Superior temporal gyrus (tissue), 1 donor: ENCODE data around the gene SLC16A11.
"Not testable (repeated sequence)": the region's sequence is repeated elsewhere in the genome, so short reads cannot be mapped to it uniquely, and the experiment has no call there.

Source experiments
- DNase-seq: peaks from one replicate; pipeline ENCODE4 v3.0.0-alpha.2; 2016; ENCODE audit errors: extremely low spot score

The SLC16A11 gene

DNA sequence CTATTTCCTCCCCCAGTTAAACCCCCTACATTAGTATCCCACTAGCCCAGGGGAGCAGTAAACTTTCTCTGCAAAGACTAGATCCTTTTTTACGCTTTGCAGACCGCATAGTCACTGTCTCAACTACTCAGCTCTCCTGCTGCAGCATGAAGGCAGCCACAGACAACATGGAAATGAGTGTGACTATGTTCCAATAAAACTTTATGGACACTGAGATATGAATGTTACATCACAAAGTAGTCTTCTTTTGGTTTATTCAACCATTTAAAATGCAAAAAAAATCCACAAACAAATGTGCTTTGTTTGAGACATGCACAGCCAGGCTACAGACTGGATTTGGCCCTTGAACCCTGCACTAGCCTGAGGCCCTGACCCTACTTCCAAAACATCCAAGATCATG lies 33.4 kb downstream of the SLC16A11 start:
- DNase-seq, result no peak

GRCh38 chr17:7007143-7007542 lies 36.7 kb downstream of the SLC16A11 start:
- no peak for DNase-seq

GRCh38 chr17:7005716-7006115 lies 38.2 kb downstream of the SLC16A11 start:
- DNase-seq, result no peak

- DNase-seq, result peak; percentile 91
Observed at GRCh38 chr17:7004398-7005253, 39.3 kb downstream of the SLC16A11 start.

- no peak for DNase-seq
Observed at GRCh38 chr17:7003745-7004144, 40.1 kb downstream of the SLC16A11 start.

GRCh38 chr17:7002288-7003047 lies 41.4 kb downstream of the SLC16A11 start:
- DNase-seq, result no peak

- DNase-seq, result no peak
Observed at GRCh38 chr17:7001318-7001961, 42.5 kb downstream of the SLC16A11 start.

DNA sequence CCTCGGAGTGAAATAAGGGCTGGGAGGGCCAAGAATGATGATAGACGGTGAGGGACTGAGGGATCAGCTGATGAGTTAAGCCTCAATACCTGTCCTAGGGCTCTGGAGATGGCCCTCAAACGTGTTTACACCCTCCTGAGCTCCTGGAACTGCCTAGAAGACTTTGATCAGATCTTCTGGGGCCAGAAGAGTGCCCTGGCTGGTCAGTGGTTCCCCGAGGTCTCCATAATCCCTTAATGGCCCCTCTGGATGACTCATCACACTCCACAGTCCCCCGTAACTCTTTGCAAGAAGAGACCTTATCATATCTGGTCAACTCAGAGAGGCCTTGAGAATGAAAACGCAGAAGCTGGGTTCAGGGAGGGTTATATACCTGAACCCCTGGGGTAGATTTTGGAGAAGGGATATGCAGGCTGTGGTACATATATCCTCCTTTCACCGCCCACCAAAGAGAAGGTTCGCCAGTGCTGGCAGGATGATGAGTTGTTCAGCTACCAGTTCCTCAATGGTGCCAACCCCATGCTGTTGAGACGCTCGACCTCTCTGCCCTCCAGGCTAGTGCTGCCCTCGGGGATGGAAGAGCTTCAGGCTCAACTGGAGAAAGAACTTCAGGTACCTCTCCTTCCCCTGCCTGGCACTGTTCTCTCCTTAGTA lies 44.9 kb downstream of the SLC16A11 start:
- no peak for DNase-seq

DNA sequence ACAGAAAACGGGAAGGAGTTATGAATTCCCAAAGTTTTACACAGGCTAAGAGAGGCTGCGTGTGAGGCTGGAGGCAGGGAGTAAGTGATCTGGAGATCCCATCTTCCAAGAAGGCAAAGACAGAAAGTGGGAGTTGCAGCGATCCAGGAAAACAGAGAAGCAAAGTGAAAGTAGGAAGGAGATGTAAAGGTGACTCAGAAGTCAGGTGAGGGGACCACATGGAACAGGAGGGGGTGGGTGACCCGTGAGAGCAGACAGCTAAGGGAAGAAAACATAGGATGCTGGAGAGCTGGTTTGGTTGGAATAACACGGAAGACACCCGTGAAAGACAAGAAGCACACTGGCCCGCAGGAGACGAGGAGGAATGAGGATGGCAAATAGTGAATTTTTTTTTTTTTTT lies 46.7 kb downstream of the SLC16A11 start:
- DNase-seq, result no peak

- DNase-seq, result no peak
Observed at GRCh38 chr17:6996256-6997011, 47.5 kb downstream of the SLC16A11 start.

GRCh38 chr17:6995500-6996255 lies 48.2 kb downstream of the SLC16A11 start, which contains the start of gene ALOX12:
TSS of gene ALOX12 (plus strand) at chr17:6996049. CDS start at chr17:6996118, 69 bp downstream.
- no peak for DNase-seq

DNA sequence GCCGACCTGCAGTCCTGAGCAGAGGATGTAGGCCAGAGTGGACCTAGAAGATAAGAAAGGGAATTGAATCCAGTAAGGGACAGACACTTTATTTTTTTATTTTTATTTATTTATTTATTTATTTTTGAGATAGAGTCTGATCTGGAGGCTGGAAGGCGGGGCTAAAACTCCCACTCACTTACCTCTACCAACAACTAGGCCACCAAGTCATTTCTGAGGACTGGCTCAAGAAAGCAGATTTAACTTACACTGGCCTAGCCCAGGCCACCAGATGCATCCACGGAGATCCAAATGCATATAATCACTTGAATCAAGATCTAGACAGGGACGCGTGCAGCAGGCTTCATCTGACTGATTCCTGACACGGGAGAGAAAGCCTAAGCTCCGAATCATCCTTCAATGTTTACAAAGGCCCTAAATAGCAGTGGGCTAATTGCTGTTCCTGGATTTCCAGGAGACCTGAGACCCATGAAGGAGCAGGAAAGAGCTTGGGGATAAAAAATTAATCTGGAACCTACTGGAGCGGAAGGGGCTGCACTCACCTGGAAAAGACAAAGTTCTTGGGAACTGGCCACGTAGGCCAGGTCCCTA lies 49.1 kb downstream of the SLC16A11 start:
- no peak for DNase-seq

GRCh38 chr17:6994118-6994598 lies 49.7 kb downstream of the SLC16A11 start:
- peak; percentile 19 for DNase-seq

GRCh38 chr17:6993613-6994056 lies 50.3 kb downstream of the SLC16A11 start:
- DNase-seq, result not testable (repeated sequence)
